ENCODE data around the gene RPUSD1. TPM values are rescaled to one million over a fixed set of nuclear protein-coding genes. Genes with fewer than 3 reads are reported as not detected.

The RPUSD1 gene
- total RNA-seq, 3 donors from 2014 or later (not counting 1 experiment from before 2014, with no cell fraction given) = 20.8 to 31.7 (median 29.6) TPM

DNA sequence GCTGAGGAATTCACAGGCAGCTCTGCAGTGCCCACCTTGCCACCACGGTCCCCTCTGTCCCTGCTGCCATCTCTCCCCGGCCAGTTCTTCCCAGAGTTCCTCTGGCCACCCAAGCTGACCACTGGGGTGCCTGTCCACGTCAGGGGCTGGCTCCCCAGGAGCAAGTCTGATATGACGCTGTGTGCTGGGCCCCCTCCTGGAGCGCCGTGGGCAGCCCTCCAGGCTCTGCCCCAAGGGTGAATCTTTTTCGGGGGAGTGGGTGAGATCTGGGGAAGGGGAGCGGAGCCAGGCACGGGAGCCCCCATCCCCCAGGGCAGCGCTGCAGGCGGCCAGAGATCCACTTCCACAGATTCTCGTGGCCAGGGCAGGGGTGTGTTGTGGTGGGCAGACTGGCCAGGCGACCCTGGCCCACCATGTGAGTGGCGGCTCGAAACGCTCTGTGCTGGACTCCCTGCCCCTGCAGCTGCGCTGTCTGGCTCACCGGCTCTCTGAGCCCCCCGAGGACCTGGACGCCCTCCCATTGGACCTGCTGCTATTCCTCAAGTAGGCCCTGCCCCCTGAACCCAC is 23.9 kb downstream of the RPUSD1 start:
- Histone ChIP-seq H3K9me3 (ENCODE audit: control insufficient read depth, insufficient read depth, low read length) (no peaks in the 10 kb centered on the region), H3K36me3 (ENCODE audit: control insufficient read depth, insufficient read depth, low read length) (no peaks in the 10 kb centered on the region), H3K4me1 (ENCODE audit: control insufficient read depth, insufficient read depth, low read length) (no peaks in the 10 kb centered on the region), H3K27me3 (ENCODE audit: control insufficient read depth, insufficient read depth, low read length) (no peaks in the 10 kb centered on the region), H3K27ac (ENCODE audit: low read length) (no peak overlapping the region), H3K4me3 (ENCODE audit: low read length) (no peak overlapping the region)
- Mint-ChIP-seq H3K4me1 (no peaks in the 10 kb centered on the region), H3K27ac (no peak overlapping the region), H3K4me3 (no peak overlapping the region), H3K36me3 (no peaks in the 10 kb centered on the region), H3K27me3 (ENCODE audit: low read depth in 2 of 2) (no peaks in the 10 kb centered on the region), H3K9me3 (no peaks in the 10 kb centered on the region)
- intact Hi-C loops (cut with micrococcal nuclease) = no loop called here
- no peak for ATAC-seq
- TF ChIP-seq, protein P1, sequence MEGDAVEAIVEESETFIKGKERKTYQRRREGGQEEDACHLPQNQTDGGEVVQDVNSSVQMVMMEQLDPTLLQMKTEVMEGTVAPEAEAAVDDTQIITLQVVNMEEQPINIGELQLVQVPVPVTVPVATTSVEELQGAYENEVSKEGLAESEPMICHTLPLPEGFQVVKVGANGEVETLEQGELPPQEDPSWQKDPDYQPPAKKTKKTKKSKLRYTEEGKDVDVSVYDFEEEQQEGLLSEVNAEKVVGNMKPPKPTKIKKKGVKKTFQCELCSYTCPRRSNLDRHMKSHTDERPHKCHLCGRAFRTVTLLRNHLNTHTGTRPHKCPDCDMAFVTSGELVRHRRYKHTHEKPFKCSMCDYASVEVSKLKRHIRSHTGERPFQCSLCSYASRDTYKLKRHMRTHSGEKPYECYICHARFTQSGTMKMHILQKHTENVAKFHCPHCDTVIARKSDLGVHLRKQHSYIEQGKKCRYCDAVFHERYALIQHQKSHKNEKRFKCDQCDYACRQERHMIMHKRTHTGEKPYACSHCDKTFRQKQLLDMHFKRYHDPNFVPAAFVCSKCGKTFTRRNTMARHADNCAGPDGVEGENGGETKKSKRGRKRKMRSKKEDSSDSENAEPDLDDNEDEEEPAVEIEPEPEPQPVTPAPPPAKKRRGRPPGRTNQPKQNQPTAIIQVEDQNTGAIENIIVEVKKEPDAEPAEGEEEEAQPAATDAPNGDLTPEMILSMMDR (IDR thresholded peaks at IDR 0.05) = no peak
- DNase-seq = no peak
- 83% methylated on average over 20 of the region's 20 CpGs for WGBS (ENCODE audit: insufficient coverage)

DNA sequence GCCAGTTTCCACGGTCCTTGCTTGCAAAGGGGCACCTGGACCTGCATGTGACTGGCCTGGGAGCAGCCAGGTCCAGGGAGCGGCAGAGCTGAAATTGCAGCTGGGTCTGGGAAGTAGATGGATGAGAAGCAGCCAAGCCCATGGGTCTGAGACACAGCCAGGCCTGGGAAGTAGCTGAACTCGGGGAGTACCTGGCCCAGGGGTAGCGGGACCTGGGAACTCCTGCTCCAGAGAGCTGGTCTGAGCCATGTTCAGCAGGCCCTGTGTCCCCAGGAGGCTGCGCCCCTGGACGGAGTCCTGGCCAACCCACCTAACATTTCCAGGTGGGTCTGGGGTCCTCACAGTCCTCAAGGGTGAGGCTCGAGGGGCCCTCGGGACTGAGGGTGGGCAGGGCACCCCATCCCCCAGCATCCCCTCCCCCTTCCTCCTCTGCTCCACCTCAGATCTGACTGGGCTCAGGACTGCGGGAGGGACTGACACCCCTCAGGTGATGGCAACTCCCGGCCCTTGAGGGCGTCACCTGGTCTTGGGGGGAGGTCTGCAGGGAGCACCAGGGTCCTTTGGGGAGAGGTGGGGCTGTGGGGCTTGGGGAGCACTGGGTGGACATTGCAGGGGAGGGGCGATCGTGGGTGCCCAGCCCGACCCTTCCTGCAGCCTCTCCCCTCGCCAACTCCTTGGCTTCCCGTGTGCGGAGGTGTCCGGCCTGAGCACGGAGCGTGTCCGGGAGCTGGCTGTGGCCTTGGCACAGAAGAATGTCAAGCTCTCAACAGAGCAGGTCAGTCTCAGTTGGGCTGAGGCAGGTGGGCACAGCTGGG is 24.6 kb downstream of the RPUSD1 start:
- no peak overlapping the region for H3K4me3 ChIP-seq (ENCODE audit: low read length)
- TF ChIP-seq, protein P1 (IDR thresholded peaks at IDR 0.05) = no peak
- no peaks in the 10 kb centered on the region for H3K9me3 Mint-ChIP-seq
- no peaks in the 10 kb centered on the region for H3K36me3 ChIP-seq (ENCODE audit: control insufficient read depth, insufficient read depth, low read length)
- intact Hi-C loops (cut with micrococcal nuclease) = no loop called here
- no peaks in the 10 kb centered on the region for H3K36me3 Mint-ChIP-seq
- H3K27ac ChIP-seq (ENCODE audit: low read length) = no peak overlapping the region
- H3K4me1 Mint-ChIP-seq = no peaks in the 10 kb centered on the region
- ATAC-seq = no peak
- DNase-seq = no peak
- no peak overlapping the region for H3K27ac Mint-ChIP-seq
- 89% methylated on average over 19 of the region's 21 CpGs for WGBS (ENCODE audit: insufficient coverage)
- no peaks in the 10 kb centered on the region for H3K27me3 ChIP-seq (ENCODE audit: control insufficient read depth, insufficient read depth, low read length)
- no peaks in the 10 kb centered on the region for H3K4me1 ChIP-seq (ENCODE audit: control insufficient read depth, insufficient read depth, low read length)
- H3K4me3 Mint-ChIP-seq = no peak overlapping the region
- H3K9me3 ChIP-seq (ENCODE audit: control insufficient read depth, insufficient read depth, low read length) = no peaks in the 10 kb centered on the region
- no peaks in the 10 kb centered on the region for H3K27me3 Mint-ChIP-seq (ENCODE audit: low read depth in 2 of 2)

DNA sequence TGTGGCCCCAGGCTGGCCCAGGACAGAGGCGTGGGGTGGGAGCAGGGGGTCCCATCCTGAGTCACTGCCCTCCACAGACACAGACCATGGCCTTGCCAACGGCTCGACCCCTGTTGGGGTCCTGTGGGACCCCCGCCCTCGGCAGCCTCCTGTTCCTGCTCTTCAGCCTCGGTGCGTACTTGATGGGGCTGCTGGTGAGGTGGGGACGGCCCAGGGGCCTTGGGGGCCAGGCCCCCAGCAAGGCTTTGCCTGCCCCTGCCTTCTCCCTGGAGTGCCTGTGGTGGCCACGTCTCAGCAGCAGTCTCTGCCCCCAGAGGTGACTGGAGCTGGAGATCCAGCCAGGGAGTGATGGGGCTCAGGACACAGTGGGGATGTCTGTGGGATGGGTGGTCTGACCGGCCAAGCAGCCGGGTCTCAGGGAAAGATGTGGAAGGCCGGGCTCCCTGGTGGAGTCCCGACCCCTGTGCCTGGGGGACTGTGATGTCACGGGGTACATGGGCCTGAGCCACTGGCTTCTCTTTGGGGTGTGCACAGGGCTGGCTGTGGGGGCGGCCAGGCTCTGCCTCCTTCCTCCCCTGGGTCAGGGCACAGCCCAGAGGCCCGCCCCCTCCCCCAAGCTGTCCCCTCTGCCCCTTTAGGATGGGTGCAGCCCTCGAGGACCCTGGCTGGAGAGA is 25.4 kb downstream of the RPUSD1 start:
- Mint-ChIP-seq H3K27me3 (ENCODE audit: low read depth in 2 of 2) (peaks cover 0 to 2% of the 10 kb centered on the region in 2 donors), H3K4me1 (peaks cover 0 to 2% of the 10 kb centered on the region in 2 donors), H3K27ac (no peak overlapping the region), H3K4me3 (no peak overlapping the region), H3K36me3 (no peaks in the 10 kb centered on the region), H3K9me3 (no peaks in the 10 kb centered on the region)
- 86% methylated on average over 17 of the region's 17 CpGs for WGBS (ENCODE audit: insufficient coverage)
- no peaks in the 10 kb centered on the region for H3K4me1 ChIP-seq (ENCODE audit: control insufficient read depth, insufficient read depth, low read length)
- intact Hi-C loops (cut with micrococcal nuclease) = no loop called here
- H3K27me3 ChIP-seq (ENCODE audit: control insufficient read depth, insufficient read depth, low read length) = no peaks in the 10 kb centered on the region
- DNase-seq (no peak), ATAC-seq (no peak)
- H3K9me3 ChIP-seq (ENCODE audit: control insufficient read depth, insufficient read depth, low read length) = no peaks in the 10 kb centered on the region
- H3K36me3 ChIP-seq (ENCODE audit: control insufficient read depth, insufficient read depth, low read length) = no peaks in the 10 kb centered on the region
- H3K4me3 ChIP-seq (ENCODE audit: low read length) = no peak overlapping the region
- TF ChIP-seq, protein P1 (IDR thresholded peaks at IDR 0.05) = no peak
- no peak overlapping the region for H3K27ac ChIP-seq (ENCODE audit: low read length)
